ENCODE data around the gene WNT7B. TPM values are rescaled to one million over a fixed set of nuclear protein-coding genes. Genes with fewer than 3 reads are reported as not detected.

WNT7B gene
- total RNA-seq, 2 experiments from 2014 or later, result not detected

DNA sequence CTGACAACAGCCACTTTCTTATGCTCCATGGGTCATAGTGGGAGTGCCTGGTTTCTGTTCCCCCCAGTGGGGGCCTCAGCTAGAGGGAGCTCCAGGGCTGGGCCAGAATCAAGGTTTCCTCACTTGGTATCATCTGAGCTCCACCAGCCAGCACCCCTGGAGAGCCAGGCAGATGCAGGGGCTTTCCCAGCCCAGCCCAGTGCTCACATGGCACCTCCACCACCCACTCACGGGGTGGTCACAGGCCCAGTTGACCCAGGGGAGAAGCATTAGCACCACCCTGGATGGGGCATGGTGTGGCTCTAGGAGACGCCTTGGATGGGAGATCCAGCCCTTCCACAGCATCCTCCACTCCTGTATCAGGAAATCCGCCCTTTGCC, 24.1 kb upstream of the WNT7B start:
- H3K4me1 ChIP-seq (ENCODE audit: insufficient read depth, low read length), result peaks cover 18% of the 10 kb centered on the region
- H3K27me3 ChIP-seq (ENCODE audit: control insufficient read depth in 1 of 2, insufficient read depth in 2 of 2, low read length in 2 of 2), result no peaks in the 10 kb centered on the region
- Mint-ChIP-seq H3K9me3 (no peaks in the 10 kb centered on the region), H3K27ac (no peak overlapping the region), H3K36me3 (ENCODE audit: low read depth) (no peaks in the 10 kb centered on the region), H3K4me1 (ENCODE audit: low read depth) (peaks cover under 1% of the 10 kb centered on the region), H3K27me3 (peaks cover under 1% of the 10 kb centered on the region), H3K4me3 (no peak overlapping the region)
- H3K36me3 ChIP-seq (ENCODE audit: insufficient read depth, low read length), result no peaks in the 10 kb centered on the region
- H3K27ac ChIP-seq (ENCODE audit: low read depth in 1 of 2, low read length in 2 of 2), result no peak overlapping the region
- CTCF ChIA-PET, result no interaction called here
- intact Hi-C loops (cut with DNase I, micrococcal nuclease), result loop anchor here in 1 of 2 experiments (10.0 kb wide), 1 partner anchor 544 kb away; no protein-coding TSS in a partner anchor
- TF ChIP-seq, protein P1, sequence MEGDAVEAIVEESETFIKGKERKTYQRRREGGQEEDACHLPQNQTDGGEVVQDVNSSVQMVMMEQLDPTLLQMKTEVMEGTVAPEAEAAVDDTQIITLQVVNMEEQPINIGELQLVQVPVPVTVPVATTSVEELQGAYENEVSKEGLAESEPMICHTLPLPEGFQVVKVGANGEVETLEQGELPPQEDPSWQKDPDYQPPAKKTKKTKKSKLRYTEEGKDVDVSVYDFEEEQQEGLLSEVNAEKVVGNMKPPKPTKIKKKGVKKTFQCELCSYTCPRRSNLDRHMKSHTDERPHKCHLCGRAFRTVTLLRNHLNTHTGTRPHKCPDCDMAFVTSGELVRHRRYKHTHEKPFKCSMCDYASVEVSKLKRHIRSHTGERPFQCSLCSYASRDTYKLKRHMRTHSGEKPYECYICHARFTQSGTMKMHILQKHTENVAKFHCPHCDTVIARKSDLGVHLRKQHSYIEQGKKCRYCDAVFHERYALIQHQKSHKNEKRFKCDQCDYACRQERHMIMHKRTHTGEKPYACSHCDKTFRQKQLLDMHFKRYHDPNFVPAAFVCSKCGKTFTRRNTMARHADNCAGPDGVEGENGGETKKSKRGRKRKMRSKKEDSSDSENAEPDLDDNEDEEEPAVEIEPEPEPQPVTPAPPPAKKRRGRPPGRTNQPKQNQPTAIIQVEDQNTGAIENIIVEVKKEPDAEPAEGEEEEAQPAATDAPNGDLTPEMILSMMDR (IDR thresholded peaks at IDR 0.05), result no peak
- POLR2A ChIA-PET, result no interaction called here
- ATAC-seq (ENCODE audit: poor library complexity), result no peak
- H3K9me3 ChIP-seq (ENCODE audit: control insufficient read depth in 1 of 2, insufficient read depth in 1 of 2, low read length in 2 of 2), result peaks cover 0 to 6% of the 10 kb centered on the region in 2 experiments
- DNase-seq, result no peak
- no peak overlapping the region for H3K4me3 ChIP-seq (ENCODE audit: low read length)

DNA sequence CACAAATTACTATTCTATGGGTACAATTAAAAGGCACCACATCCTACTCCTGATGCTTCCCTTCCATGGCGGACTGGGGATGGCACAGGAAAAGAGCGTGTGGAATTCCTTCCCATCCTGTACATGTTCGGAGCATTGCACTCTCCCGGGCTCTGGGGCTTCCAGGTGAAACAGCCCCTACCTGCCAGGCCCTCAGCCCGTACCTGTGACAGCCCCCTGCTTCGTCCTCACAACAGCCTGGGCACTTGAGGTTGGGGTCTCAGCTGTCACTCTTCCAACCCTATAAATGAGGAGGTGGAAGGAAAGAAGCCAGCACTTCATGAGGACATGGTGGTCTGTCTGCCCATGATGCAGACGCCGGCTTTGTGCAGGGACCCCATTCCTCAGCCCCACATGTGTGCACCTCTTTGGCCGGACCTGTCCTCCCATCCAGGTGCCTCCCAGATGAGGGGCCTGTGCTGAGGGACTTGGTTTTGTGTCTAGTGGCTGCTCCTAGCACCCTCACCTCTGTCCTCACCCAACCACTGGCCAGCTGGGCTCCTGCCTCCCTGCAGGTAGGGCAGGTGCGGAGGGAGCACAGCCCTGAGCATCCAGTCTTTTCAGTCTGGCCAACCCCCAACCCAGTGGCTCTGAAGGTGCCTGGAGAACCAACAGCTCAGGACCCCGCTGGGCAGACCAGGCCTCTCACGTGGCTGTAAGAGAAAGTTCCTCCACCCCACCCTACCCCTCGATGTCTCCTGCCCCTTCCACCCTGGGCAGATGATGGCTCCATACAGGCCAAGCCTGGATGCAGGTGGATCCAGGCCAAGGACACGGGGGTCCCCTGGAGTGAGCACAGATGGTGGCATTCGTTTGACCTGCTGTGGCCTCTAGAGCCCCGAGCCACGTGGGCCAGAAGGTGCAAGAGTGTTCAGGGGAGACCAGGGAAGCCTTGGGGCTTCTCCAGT, 23.4 kb upstream of the WNT7B start:
- ATAC-seq (ENCODE audit: poor library complexity), result no peak
- TF ChIP-seq, protein P1 (IDR thresholded peaks at IDR 0.05), result no peak
- intact Hi-C loops (cut with DNase I, micrococcal nuclease), result loop anchor here in 1 of 2 experiments (10.0 kb wide), 1 partner anchor 544 kb away; no protein-coding TSS in a partner anchor
- no peak overlapping the region for H3K4me3 Mint-ChIP-seq
- no peaks in the 10 kb centered on the region for H3K27me3 Mint-ChIP-seq
- no peak for DNase-seq
- Histone ChIP-seq H3K9me3 (ENCODE audit: control insufficient read depth in 1 of 2, insufficient read depth in 1 of 2, low read length in 2 of 2) (peaks cover 0 to 6% of the 10 kb centered on the region in 2 experiments), H3K36me3 (ENCODE audit: insufficient read depth, low read length) (no peaks in the 10 kb centered on the region), H3K4me3 (ENCODE audit: low read length) (no peak overlapping the region), H3K27me3 (ENCODE audit: control insufficient read depth in 1 of 2, insufficient read depth in 2 of 2, low read length in 2 of 2) (no peaks in the 10 kb centered on the region), H3K4me1 (ENCODE audit: insufficient read depth, low read length) (peaks cover 17% of the 10 kb centered on the region), H3K27ac (ENCODE audit: low read depth in 1 of 2, low read length in 2 of 2) (no peak overlapping the region)
- H3K4me1 Mint-ChIP-seq (ENCODE audit: low read depth), result no peaks in the 10 kb centered on the region
- H3K36me3 Mint-ChIP-seq (ENCODE audit: low read depth), result no peaks in the 10 kb centered on the region
- POLR2A ChIA-PET, result no interaction called here
- CTCF ChIA-PET, result interaction anchor here (0.9 to 1.2 kb wide), 2 partner anchors 15 to 116 kb away, joined by 3 to 4 read pairs; no protein-coding TSS in a partner anchor
- no peaks in the 10 kb centered on the region for H3K9me3 Mint-ChIP-seq
- H3K27ac Mint-ChIP-seq, result no peak overlapping the region

DNA sequence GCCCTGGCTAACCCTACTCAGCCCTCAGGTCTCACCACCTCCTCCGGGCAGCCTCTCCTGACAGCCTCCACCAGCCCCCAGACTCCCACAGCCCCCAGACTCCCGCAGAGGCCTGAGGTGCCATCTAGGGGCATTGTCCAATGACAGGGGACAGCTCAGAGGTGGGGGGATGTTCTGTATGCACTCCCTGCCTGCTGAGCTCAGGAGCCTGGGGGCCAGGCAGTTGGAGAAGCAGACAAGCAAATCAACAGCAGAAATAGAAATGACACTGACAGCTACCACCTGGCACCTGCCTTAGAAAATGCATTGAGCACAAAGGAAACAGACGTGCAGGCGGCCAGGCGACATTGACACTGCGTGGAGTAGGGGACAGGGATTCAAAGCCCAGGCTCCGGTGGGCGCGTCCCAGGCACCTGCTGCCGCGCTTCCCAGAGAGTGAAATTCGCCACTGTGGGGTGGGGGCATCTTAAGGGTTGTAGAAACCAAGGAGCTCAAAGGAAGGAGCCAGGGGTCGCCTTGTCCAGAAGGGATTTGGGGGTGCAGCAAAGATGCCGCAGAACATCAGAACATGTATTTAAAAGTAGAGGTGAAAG, 22.5 kb upstream of the WNT7B start:
- ATAC-seq (ENCODE audit: poor library complexity) (no peak), DNase-seq (no peak)
- Mint-ChIP-seq H3K9me3 (no peaks in the 10 kb centered on the region), H3K27ac (no peak overlapping the region), H3K36me3 (ENCODE audit: low read depth) (no peaks in the 10 kb centered on the region), H3K4me1 (ENCODE audit: low read depth) (peaks cover 4% of the 10 kb centered on the region), H3K27me3 (peaks cover 4% of the 10 kb centered on the region), H3K4me3 (no peak overlapping the region)
- TF ChIP-seq, protein P1 (IDR thresholded peaks at IDR 0.05), result no peak
- Histone ChIP-seq H3K36me3 (ENCODE audit: insufficient read depth, low read length) (no peaks in the 10 kb centered on the region), H3K4me3 (ENCODE audit: low read length) (no peak overlapping the region), H3K4me1 (ENCODE audit: insufficient read depth, low read length) (peaks cover 23% of the 10 kb centered on the region), H3K9me3 (ENCODE audit: control insufficient read depth in 1 of 2, insufficient read depth in 1 of 2, low read length in 2 of 2) (peaks cover 0 to 6% of the 10 kb centered on the region in 2 experiments), H3K27ac (ENCODE audit: low read depth in 1 of 2, low read length in 2 of 2) (no peak overlapping the region), H3K27me3 (ENCODE audit: control insufficient read depth in 1 of 2, insufficient read depth in 2 of 2, low read length in 2 of 2) (no peaks in the 10 kb centered on the region)
- POLR2A ChIA-PET, result no interaction called here
- intact Hi-C loops (cut with DNase I, micrococcal nuclease), result loop anchor here in 1 of 2 experiments (5.0 kb wide), 1 partner anchor 313 kb away; no protein-coding TSS in a partner anchor
- CTCF ChIA-PET, result interaction anchor here (0.9 to 1.2 kb wide), 2 partner anchors 16 to 117 kb away, joined by 3 to 4 read pairs; no protein-coding TSS in a partner anchor

All from CD4-positive, alpha-beta T cell (primary cell).